HG03378 (cell line): Measurements from ENCODE around the gene FN3KRP.
"Not testable (repeated sequence)": the region's sequence is repeated elsewhere in the genome, so short reads cannot be mapped to it uniquely, and the experiment has no call there.

ENCODE experiments used
- ATAC-seq: cut with Tn5 transposase; IDR thresholded peaks from one replicate; pipeline ENCODE4 v1.9.1; 2021; ENCODE audit warnings: mild to moderate bottlenecking, moderate library complexity; ENCODE audit not compliant: unreplicated experiment

FN3KRP gene

GRCh38 chr17:82737967-82738877, 21.7 kb downstream of the FN3KRP start:
- ATAC-seq, result no peak

GRCh38 chr17:82740906-82741759, 24.6 kb downstream of the FN3KRP start:
- no peak for ATAC-seq

GRCh38 chr17:82743344-82744219, 27.1 kb downstream of the FN3KRP start:
- ATAC-seq, result no peak

GRCh38 chr17:82744736-82745135, 28.2 kb downstream of the FN3KRP start:
- not testable (repeated sequence) for ATAC-seq

- no peak for ATAC-seq
These were observed 29.0 kb downstream of the FN3KRP start for GRCh38 chr17:82745524-82745923.

- ATAC-seq, result no peak
These were observed 32.2 kb downstream of the FN3KRP start for GRCh38 chr17:82748756-82749155.

- ATAC-seq, result no peak
These were observed 33.9 kb downstream of the FN3KRP start for GRCh38 chr17:82750241-82750908.

GRCh38 chr17:82751171-82751570, 34.7 kb downstream of the FN3KRP start:
- ATAC-seq, result no peak

GRCh38 chr17:82751571-82752370, 35.3 kb downstream of the FN3KRP start, which contains the start of gene TBCD:
TBCD (plus strand) TSS chr17:82752065; CDS start chr17:82752194, 129 bp downstream.
- ATAC-seq, result peak; percentile 57

GRCh38 chr17:82752371-82753200, 36.1 kb downstream of the FN3KRP start:
- peak; percentile 12 for ATAC-seq

GRCh38 chr17:82753201-82753464, 36.6 kb downstream of the FN3KRP start:
- no peak for ATAC-seq

- ATAC-seq, result no peak
These were observed 38.0 kb downstream of the FN3KRP start for GRCh38 chr17:82754297-82755208.

- no peak for ATAC-seq
These were observed 39.7 kb downstream of the FN3KRP start for GRCh38 chr17:82756166-82756565.

- ATAC-seq, result no peak
These were observed 48.9 kb downstream of the FN3KRP start for GRCh38 chr17:82765371-82765770.

- no peak for ATAC-seq
These were observed 50.7 kb downstream of the FN3KRP start for GRCh38 chr17:82767041-82767754.

GRCh38 chr17:82769041-82769440, 52.5 kb downstream of the FN3KRP start:
- ATAC-seq, result no peak

- ATAC-seq, result no peak
These were observed 55.5 kb downstream of the FN3KRP start for GRCh38 chr17:82772026-82772425.
